LoVo (cell line): Measurements from ENCODE around the gene CCDC167.

Experiments used
- DNase-seq: peaks from one replicate; pipeline ENCODE4 v3.0.0-alpha.2; 2016; ENCODE audit warnings: low spot score

CCDC167 gene

DNA sequence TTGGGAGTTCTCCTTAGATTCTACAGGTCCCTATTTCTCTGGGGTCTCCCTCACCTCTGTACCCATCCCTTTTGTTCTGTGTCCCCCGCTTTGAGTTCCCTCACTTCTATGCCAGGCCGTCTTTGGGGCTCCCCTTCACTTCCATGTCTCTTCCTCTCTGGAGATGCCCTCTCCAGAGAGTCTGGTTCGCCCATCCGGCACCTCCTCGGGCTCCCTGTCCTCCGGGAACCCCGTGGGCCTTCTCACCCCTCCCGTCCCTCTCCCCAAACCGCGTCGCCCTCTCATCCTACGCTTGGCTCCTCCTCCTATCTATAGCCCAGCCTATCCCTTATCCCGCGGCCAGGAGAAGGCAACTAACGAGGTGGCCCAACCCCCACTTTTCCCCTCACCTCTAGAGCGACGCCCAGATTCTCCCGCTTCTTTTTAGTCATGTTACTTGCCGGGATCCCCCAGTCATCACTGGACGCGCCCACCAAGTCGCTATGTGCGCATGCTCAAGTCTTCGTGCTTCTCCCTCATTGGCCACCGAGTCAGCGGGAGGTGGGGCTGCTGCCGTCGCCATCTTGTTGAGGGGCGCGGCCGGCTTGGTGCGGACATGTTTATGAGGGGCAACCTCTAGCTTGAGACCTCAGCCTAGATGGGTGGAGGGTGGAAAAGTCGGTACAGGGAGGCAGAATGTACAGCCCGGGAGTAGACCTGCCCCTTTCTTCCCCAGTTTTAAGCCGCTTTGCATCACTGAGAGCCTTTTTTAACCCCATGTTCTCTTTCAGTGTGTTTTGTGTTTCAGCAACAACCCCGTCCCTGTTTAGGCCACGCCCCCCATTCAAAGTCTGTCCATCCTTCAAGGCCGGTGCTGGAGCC is at the start of gene CCDC167:
Gene CCDC167, minus strand, starts transcription at position 461 of the 861 bp plus-strand sequence. Its CDS starts 30 bp downstream, at position 431.
- DNase-seq: peak; percentile 96

DNA sequence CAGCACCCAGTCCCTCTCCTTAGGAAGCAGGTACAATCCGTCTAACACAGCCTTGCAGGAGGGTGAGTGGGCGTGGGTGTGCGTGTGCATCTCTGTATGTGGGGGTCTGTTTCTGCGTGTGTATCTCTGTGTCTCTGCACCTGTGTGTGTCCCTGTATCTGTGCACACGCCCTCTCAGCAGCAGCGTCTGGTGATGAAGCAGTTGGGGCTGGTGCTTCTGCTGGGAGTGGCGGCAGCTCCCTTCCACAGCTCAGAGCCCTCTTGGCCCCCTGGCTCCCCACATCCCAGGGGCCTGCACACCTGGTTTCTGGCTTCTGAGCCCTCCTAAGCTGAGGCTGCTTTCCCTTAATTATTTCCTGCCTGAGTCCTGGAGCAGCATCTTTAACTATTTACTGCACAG is 49.5 kb upstream of the CCDC167 start:
- DNase-seq: no peak

DNA sequence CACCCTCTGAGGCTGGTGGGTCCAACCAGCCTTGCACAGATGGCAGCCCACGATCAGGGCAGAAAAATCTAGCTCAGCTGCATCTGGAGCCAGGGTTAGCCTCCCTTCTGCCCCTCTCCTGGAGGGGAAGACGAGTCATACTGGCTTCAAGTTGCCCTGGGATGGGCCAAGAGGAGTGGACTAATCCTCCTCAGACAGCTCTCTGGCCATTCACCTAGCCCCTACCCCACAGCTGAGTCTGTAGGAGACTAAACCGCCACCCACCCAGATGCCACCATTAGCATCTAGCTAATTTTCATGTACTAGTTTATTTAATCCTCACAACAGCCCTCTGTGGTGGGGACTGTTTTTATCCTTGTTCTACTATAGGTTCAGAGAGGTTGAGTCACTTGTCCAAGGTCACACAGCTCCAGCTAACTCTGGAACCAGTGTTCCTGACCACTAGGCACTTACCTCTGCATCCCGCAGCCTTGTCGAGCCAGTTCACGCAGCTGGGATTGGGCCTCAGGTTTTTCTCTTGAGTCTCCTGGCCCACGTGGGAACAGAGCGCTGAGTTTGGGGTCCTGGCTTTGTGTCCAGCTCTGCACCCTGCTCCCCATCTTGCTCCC is 48.5 kb upstream of the CCDC167 start:
- DNase-seq: no peak

DNA sequence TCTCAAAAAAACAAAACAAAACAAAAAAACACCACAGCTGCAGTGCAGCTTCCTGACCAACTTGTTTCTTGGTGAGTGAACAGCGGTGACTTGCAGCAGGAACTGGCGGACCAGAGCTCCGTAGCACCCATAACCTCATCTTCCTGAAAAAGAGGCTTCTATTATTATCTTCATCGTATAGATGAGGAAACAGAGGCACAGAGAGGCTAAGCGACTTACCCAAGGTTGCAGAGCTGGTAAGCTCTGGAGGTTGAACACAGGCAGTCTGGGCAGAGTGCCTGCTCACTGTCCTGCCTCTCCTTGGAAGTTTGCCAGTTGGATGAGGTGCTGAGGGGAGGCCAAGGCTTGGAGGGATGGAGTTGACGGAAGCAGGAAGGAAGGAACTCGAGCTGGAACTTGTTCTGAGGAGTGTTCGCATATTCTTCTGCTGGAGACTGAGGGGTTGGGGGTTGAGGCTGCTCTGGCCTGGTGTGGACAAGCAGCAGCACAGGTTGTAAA is 47.9 kb upstream of the CCDC167 start:
- DNase-seq: peak; percentile 8

DNA sequence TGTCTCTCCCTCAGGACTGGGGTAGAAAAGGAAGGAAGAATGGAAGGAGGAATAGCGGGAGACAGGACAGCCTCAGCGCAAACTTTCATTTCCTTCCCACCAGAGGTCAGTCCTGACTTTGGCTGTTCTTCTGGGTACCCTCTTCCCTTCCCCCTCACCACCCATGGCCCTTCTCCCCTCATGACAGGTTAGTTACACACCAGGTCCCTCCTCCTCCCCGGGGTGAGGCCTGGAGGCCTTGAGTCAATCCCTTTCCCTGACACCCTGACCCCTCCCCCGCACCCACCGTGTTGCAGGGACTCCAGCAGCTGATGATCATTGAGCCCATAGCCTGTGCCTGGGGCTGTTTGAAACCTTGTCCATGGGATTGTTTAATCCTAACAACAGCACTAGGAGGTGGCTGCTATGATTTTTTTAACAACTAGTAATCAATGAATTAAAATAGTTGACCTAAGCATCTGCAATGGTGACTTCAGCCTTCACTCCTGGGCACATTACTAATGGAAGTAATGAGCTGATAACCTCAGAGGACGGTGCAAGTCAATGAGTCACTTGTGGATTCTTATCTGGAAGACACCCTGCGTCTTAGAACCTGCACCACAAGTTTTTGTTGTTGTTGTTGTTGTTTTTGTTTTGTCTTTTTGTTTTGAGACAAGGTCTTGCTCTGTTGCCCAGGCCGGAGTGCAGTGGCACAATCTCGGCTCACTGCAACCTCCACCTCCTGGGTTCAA is 46.6 kb upstream of the CCDC167 start:
- no peak for DNase-seq

DNA sequence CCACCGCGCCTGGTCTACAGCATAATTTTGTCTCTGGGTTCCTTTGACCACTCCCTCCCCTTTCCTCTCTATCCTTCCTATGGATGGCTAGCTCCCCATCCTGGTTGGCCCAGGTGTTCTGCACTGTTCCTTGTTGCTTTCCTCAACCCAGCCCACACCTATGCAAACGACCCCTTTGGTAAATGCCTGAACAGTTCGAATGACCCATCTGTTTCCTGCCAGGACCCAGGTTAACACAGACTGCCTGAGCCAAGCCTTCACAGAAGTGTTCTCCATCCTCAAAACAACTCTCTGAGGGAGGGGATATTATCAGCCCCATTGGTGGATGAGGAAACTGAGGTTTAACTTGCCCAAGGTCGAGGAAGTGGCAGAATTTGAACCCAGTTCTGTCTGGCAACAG is 44.8 kb upstream of the CCDC167 start:
- DNase-seq: no peak

DNA sequence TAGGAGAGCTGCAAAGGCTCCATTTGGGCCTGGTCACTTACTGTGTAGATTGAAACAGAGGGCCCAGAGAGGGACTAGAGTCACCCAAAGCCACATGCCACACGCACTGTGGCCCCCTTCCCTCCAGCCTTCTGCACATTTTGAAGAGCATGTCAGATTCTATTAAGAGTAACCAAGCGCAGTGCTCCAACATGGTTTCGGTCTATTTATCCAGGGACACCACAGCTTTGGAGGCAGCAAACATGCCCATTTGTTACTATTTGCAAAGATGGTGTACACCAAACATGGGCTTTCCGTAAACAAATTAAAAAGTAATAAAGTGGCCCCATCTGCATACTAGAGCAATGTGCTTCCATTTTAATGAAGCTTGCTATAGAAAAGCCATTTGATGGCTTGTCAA is 43.7 kb upstream of the CCDC167 start:
- DNase-seq: no peak

DNA sequence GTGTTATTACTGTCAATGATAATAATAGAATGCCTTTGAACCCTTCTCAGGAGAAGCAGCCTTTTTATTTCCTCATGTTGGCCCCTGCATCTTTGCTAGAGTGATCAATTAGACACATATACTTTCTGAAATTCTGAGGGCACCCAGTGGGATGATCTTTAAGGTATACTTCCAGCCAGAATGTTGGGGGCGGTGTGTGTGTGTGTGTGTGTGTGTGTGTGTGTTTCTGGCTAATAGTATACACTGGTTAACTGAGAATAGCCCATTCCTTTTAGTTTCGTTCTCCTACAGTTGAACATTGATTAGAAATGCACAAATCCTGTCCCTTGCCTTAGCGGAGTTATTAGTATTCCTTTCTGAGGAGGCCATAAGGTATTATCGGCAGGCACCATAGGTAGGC is 41.7 kb upstream of the CCDC167 start:
- no peak for DNase-seq

DNA sequence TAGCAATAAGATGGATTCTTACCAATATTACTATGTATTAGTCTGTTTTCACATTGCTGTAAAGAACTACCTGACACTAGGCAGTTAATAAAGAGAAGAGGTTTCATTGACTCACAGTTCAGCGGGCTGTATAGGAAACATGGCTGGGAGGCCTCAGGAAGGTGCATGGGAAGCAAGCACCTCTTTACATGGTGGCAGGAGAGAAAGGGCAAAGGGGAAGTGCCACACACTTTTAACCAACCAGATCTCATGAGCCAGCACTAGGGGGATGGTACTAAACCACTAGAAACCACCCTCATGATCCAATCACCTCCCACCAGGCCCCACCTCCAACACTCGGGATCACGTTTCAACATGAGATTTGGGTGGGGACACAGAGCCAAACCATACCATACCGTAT is 40.7 kb upstream of the CCDC167 start:
- DNase-seq: no peak

DNA sequence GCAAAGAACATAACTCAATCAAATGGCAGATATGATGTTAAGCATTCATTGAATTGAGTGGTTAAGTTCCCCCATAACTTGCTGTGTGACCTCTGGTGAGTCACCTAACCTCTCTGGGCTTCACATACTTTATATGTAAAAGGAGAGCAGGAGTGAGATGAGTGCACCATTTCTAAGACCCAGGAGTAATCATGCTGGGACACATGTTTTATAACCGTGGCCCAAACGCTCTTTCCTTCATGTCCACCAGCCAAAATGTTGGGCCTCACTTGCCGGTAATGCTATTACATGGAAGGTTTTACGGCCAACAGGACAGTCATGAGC is 40.3 kb upstream of the CCDC167 start:
- DNase-seq: no peak

DNA sequence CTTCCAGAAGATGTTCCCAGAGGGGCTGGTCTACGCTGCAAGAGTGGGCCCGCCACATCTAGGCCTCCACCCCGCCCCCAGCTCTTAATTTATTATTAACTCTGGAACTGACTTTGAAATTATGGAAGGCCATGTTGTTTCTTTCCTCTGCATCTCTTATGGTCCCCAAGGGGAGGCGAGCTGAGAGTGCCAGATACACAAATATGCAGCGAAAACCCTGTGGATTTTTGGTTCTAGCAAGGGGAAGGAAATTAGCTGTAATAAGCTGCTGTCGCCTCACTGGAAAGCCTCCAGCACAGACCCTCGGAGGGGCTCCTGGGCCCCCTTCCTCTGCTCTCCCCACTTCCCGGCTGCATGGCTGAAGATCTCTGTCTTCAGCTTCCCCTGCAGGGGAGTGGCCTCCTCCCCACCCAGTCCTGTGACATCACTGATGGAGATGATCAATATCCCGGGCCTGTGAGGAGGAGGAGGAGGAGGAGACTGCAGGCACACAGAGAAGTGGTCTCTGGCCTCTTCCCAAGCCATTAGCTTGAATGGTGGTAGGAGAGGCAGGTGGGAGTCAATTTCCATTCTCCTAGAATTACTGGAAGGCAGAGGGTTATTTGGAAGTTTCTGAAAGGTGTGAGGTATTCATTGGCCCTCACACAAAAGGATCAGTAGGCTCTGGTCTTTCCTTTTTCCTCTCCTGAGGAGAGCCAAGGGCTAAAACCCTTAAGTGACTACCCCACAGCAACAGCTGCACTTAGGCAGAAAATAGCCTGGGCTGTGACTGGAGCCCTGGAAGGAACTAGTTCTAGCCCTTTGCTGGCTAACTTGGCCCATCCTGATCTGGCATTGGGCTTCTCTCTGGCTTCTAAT is 39.7 kb upstream of the CCDC167 start:
- DNase-seq: no peak

DNA sequence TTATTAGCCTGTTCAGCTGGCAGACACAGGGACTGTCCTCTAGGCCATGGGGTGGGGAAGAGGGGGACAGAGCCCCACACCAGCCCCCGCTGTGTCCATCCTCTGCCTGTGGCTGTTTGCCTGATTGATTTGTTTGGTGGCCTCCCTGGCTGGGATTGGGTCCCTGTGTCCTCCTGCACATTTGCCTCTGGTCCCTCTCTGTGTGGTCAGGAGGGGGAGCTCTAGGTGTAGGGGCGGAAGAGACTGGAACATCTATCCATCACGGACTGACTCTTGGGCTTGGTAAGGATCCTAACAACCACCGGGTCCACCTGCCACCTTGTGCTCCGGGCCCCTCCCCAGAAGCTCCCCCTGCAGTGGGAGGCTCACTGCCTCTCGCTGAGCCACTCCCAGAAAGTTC is 38.4 kb upstream of the CCDC167 start:
- peak; percentile 6 for DNase-seq

DNA sequence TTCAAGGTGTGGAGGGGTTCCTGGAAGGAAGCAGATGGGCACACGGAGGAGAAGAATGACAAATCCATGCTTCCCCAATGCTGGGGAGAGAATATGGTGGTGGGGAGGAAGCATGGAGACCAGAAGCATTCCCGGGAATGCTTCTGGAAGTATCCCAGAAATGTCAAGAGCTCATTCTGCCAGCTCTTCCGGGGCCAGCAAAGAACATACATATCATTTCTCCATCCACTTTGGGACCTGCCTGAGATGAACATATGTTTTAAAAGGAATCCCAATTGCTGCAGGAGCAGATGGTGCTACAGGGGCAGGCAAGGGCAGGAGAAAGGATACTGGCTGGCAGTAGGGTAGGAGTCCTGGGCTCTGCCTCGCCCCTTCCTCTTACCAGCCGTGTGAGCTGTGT is 37.9 kb upstream of the CCDC167 start:
- no peak for DNase-seq

DNA sequence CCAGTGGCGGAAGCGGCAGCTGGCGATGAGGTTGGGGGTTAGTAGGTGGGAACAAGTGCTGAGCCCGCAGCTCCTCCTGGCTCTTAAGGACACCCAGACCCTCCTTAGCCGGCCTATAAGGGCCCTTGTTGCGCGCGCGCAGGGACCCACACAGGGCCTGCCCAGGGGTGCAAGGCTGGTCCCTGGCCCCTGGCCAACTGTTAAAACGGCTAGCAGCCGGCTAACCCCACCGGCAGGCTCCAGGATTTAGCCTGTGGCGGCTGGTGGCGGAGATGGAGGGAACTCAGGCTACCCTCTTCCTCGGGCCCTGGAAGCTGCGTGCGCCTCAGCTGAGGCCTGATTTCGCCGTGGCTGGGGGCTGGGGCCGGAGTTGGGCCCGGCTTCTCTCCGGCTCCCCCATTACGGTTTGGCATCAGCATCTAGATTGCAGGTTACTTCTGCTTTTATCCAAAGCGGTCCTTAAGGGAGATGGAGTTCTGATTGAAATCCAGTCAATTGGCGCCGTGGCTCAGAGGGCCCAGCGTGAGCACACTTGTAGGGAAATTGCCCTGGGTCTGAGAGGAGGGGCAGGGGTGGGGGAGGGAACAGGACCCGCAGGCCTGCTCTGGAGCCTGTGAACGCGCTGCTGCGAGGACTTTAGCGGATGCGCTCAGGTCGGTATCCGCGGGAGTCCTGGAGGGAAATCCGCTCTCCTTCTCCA is 36.9 kb upstream of the CCDC167 start:
- no peak for DNase-seq

DNA sequence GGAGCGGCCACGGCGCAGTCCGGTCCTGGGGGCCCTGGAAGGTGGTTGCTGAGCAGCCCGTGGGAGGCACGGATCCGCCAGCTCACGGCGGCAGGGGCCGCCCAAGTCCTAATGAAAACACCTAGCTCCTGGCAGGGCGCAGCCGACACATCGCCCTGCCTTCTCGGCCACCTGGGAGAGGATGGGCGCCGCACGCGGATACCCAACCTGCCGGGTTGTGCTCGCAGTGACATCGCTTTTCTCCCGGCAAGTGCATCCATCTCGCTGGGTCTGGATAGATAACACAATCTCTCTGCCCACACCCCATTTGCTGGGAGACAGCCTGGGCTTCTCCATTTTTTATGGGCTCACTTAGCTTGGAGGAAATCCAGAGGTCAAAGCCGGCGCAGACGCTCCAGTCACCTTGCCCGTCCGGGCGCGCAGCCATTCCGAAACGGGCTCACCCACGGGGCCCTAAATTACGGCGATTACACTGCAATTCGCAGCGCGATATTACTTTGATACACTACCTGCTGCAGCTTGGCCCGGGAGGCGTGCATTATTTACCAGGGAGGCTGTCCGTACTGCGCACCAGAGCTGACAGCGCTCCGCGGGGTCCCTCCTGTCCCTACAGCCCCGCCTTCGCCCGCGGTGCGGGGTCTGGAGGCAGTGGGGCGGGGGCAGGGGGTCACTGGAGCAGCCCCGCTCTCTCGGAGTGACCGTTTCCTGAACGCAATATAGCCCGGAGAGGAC is 36.2 kb upstream of the CCDC167 start:
- peak; percentile 6 for DNase-seq

DNA sequence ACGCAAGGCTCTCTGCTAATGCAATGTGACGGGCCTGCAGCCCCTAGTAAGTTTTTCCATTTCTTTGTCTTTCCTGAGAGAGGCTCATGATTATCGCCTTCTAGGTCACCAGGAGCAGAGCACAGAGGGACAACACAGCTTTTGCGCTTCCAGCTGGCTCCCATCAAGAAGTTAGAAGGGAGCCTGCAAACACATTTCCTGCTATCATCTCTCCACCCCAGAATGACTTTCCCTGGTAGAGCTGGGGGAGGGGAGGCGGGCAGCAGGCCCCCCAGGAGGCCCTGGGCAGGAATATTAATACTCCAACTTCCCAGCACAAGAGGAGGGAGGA is 35.7 kb upstream of the CCDC167 start:
- no peak for DNase-seq

DNA sequence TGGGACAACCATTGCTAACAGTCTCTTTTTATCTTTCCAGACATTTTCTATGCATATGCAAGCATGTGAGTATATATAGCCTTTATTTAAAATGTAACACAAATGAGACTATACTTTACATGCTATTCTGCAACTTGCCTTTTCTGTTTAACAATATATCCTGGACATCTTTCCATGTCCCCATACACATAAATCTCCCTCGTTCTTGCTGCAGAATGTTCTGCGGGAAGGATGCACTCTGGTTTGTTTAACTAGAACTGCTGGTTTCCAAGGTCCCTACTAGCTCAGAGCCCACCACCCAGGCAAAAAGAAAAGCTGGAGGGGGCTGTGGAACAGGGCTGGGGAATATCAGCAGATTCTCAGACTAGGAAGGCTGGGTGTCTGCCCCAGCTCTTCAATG is 35.2 kb upstream of the CCDC167 start:
- no peak for DNase-seq

DNA sequence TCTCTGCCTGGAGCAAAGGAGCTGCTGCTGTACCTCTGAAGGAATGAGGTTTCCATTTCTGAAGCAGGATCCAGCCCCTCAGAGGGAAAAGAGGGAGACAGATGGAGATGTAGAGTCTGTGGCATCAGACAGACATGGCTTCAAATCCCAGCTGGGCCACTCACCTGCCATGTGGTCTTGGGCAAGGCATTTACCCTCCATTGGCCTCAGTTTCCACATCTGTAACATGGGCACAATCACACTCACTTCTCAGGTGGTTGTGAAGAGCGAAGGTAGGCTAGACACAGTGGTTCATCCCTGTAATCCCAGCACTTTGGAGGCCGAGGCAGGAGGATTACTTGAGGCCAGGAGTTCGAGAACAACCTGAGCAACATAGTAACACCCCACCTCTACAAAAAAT is 32.4 kb upstream of the CCDC167 start:
- DNase-seq: no peak

DNA sequence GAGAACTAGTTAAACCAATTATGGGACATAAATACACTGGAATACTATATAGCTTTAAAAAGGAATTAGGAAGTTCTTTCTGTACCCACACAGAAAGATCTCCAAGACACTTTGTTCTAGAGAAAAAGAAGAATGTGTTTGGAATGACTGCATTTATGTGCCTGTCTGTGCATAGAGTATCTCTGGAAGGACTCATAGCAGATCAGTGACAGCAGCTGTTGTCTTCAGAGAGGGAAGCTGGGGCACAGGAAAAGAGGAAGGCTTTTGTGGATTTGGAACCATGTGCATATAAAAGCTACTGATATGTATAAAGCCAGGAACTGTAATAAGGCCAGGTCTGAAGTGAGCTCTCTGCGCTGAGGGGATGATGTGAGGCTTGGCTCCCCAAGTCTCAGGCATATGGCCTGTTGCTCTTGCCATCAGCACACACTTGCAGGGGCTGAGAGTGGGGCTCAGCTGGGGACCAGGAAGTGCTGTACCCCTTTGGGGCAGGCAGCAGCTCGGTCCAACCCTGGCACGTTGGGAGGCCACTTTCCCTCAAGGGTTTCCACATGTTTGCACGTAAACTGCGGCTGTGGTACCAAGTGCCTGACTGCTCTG is 31.8 kb upstream of the CCDC167 start:
- no peak for DNase-seq

DNA sequence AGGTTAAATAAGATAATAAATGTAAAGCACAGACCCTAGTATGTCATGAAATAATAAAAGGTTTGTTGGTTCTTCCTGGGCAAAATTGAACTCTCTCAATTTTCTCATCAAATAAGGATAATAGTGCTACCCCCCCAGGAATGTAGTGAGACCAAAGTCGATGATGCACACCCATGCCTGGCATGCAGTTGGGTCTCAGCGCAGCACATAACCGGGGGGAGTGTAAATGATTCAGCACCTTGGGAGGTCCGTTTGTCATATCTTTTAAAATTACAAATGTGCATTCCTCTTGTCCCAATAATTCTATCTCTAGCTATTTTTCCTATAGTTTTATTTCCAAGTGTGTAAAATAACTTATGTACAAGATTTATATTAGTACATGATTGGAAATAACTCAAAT is 31.3 kb upstream of the CCDC167 start:
- DNase-seq: peak; percentile 8
